ENCODE measurements around the gene OGFOD1.

The OGFOD1 gene

DNA sequence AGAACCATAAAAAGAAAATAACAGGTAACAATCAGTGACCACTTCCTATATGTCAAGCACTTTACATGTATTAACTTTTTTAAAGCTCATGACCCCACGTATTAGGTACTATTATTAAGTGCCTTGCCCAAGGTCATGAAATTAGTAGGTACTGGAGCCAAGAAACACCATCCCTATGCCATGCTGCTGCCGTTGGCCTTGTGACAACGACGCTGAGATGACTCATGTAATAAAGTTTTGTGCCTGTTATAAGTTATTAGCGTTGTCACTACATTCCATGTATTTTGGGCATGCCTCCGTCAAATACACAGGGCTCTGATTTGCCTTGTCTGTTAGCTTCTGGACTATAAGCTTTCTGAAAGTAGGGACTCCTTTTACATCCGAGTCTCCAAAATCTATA is 67.1 kb downstream of the OGFOD1 start:
- Histone ChIP-seq H3K27ac (peak overlapping the region; percentile 93 to 94), H3K9me3 (no peaks in the 10 kb centered on the region), H3K4me3 (peak overlapping the region; percentile 96), H3K36me3 (no peaks in the 10 kb centered on the region), H3K4me1 (peaks cover 0 to 44% (median 34%) of the 10 kb centered on the region in 4 donors), H3K27me3 (no peaks in the 10 kb centered on the region)
- no peak for DNase-seq
- intact Hi-C loops (cut with DNase I; ENCODE audit: low total_unique reads), result loop anchor here (5.0 kb wide), 2 partner anchors 84 to 184 kb away; no protein-coding TSS in a partner anchor
- TF ChIP-seq CTCF (IDR thresholded peaks at IDR 0.05), result no peak

GRCh38 chr16:56519459-56520250 is 68.3 kb downstream of the OGFOD1 start, which contains the start of gene BBS2:
Gene BBS2, minus strand, starts transcription at chr16:56520024. Its CDS starts 162 bp downstream, at chr16:56519862.
- no peaks in the 10 kb centered on the region for H3K9me3 ChIP-seq
- peak; percentile 86 to 92 for DNase-seq
- intact Hi-C loops (cut with DNase I; ENCODE audit: low total_unique reads), result loop anchor here (5.0 kb wide), 2 partner anchors 83 to 183 kb away; no protein-coding TSS in a partner anchor
- peak within 1 kb of the TSS; percentile 93 to 94 for H3K27ac ChIP-seq
- peak within 1 kb of the TSS; percentile 96 for H3K4me3 ChIP-seq
- H3K4me1 ChIP-seq, result peaks cover 0 to 41% (median 32%) of the 10 kb centered on the region in 4 donors
- H3K27me3 ChIP-seq, result no peaks in the 10 kb centered on the region
- no peaks in the 10 kb centered on the region for H3K36me3 ChIP-seq
- TF ChIP-seq CTCF (IDR thresholded peaks at IDR 0.05), result peak in 1 of 2 experiments; percentile 26

- Histone ChIP-seq H3K27me3 (peaks cover 0 to 2% of the 10 kb centered on the region in 2 donors), H3K27ac (peak overlapping the region; percentile 93 to 94), H3K9me3 (no peaks in the 10 kb centered on the region), H3K36me3 (no peaks in the 10 kb centered on the region), H3K4me3 (peak overlapping the region; percentile 96), H3K4me1 (peaks cover 0 to 41% (median 32%) of the 10 kb centered on the region in 4 donors)
- no peak for TF ChIP-seq CTCF (IDR thresholded peaks at IDR 0.05)
- intact Hi-C loops (cut with DNase I; ENCODE audit: low total_unique reads), result no loop called here
- no peak for DNase-seq
These were observed 68.9 kb downstream of the OGFOD1 start for GRCh38 chr16:56520251-56520577.

GRCh38 chr16:56525236-56525635 is 73.9 kb downstream of the OGFOD1 start:
- DNase-seq, result no peak
- Histone ChIP-seq H3K27me3 (peaks cover 0 to 10% of the 10 kb centered on the region in 2 donors), H3K4me3 (no peak overlapping the region), H3K4me1 (peaks cover 0 to 4% (median 2%) of the 10 kb centered on the region in 4 donors), H3K36me3 (no peaks in the 10 kb centered on the region), H3K9me3 (no peaks in the 10 kb centered on the region), H3K27ac (no peak overlapping the region)
- no peak for TF ChIP-seq CTCF (IDR thresholded peaks at IDR 0.05)
- intact Hi-C loops (cut with DNase I; ENCODE audit: low total_unique reads), result no loop called here

Measured in tibial artery (tissue), 4 donors.